Epithelial cell of prostate (primary cell): Measurements from ENCODE around the gene COL4A1.

ENCODE experiments used
- DNase-seq: peaks from one replicate; pipeline ENCODE4 v3.0.0-alpha.2; 2011; ENCODE audit warnings: low read depth, low spot score
- H3K27ac ChIP-seq: fragments of 450-650 bp; 2 replicates; pipeline ENCODE4 v1.5.1; 2017; ENCODE audit warnings: mild to moderate bottlenecking

Gene COL4A1

DNA sequence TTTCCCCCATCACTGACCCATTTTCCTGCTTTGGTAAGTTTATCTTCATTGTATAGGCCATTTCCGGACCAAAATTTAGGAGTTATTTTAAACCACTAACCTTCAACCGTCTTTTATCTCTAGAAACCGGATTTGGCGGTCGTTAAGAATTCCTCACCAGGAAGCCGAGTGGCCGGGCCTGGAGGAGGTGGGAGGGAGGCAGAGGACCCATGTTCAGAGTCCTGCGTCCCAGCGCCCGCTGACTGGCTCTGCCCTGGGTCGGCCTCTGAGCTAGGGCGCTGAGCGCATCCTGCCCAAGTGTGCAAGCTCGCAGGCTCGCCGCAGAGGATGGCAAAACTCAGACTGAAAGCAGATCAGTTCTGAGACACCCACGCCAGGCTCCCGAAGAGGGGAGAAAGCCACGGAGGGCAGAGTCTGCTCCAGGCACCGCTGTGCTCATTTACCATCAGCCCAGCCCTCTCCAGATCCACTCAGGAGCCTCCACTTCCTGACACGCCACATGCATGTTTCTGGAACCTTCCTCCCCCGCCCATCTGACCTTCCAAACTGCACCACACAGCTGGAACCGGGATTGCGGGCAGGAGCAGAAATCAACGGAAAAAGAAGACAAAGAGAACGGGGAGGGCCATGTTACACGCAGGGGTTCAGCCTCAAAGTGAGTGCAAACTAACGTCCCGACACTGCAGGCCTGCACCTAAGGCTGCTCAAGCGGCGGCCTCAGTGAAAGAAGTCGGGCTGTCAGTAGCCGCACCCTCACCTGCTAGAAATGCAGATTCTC, 8.3 kb downstream of the COL4A1 start:
- no peak for DNase-seq
- H3K27ac ChIP-seq: no peak overlapping the region

DNA sequence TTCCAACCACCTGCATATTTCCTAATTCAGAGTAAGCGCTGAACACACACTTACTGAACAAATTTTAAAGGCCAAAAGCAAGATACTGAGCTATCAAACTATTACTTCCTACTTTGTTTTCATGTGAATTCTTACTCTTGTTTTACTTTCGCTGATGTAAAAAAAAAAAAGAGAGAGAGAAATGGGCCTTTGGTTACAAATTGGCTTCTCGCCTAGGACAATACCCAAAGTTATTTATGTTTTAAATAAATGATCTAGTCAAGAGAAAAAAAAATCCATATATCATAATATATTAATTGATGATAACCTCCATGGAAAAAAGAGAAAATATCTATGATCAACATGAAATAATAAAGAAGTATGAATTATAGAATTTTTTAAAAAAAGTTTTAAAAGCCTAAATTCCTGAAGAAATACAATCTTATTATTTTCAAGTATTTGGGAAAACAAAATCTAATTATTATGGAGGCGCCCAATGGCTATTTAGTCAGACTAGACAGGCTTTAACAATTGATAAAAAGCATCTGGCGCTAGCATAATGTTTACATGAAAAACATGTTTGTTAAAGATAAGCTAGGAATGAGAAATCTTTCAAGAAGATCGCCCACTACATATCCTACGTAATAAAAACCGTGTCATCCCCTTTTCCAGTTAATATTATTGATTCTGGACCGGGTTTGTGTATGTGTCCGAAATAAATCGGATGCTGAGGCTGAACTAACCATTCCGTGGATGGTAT, 9.0 kb downstream of the COL4A1 start:
- DNase-seq: no peak
- no peak overlapping the region for H3K27ac ChIP-seq

DNA sequence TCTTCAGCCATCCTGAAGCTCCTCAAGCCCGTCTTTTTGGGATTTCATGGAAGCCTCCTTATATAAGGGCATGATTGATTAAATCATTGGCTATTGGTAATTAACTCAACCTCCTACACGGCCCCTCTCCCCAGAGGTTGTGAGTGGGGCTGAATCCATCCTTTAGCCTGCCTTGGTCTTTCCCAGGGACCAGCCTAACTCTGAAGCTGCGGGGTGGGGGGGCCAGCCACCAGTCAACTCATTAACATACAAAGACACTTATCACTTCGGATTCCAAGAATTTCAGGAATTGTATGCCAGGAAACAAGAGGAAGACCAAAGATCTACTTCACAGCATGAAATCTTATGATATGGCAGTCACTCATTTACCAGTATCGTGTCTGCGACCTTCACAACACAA, 9.9 kb downstream of the COL4A1 start:
- H3K27ac ChIP-seq: no peak overlapping the region
- no peak for DNase-seq

DNA sequence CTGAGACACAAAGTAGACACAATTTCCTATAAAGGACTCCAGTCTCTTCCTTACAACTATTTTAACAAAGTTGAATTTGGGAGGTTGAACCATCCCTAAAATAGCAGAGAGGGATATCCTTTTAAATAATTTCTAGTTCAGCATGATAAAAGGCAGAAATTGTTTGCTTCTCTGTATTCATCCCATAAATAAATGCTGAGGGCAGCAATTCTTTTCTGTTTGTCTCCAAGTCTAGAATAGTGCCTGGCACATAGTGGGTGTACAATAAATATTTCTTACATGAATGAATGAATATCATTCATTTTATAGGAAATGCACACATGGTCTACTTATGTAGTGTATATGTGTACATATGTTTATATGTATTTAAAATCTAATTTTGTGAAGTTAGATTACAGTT, 12.3 kb downstream of the COL4A1 start:
- DNase-seq: no peak

DNA sequence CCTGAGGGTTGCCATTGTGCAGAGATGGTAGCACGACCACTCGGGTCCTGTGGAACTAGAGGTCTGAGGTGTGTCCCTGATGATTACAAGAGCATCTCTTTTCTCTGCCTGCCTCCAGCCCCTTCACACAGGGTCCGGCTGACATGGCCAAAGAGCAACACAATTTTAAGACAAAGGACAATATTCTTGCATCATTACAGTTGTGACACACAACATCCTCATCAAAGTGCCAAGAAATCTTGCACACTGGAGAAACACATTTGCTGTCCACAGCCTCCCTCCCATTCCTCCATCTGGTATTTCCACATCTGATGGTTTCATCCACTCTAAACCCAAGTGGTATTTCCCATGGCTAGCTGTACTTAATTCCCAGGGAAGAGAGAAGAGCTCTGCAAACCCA, 12.8 kb downstream of the COL4A1 start:
- H3K27ac ChIP-seq: no peak overlapping the region
- DNase-seq: no peak

More for the DNA sequence above, 12.3 kb downstream of the COL4A1 start:
- no peak overlapping the region for H3K27ac ChIP-seq

DNA sequence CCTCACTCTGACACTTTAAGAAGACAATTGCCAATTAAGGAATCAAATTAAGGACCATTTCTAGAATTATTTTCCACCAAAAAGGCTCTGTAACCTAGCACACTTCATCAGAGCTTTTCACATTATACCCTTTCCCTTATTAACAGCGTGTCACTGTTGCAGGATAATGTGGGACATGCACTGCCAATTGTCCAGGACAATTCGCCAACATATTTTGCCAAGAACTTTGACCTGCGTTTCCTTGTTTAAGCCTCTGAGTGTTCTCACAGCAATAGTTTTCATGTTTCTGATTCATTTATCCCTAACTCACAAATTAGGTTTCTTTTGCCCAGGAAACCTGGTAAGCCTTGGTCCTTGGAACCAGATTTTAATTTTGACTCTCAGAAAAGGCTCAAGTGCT, 13.3 kb downstream of the COL4A1 start:
- no peak overlapping the region for H3K27ac ChIP-seq
- no peak for DNase-seq

DNA sequence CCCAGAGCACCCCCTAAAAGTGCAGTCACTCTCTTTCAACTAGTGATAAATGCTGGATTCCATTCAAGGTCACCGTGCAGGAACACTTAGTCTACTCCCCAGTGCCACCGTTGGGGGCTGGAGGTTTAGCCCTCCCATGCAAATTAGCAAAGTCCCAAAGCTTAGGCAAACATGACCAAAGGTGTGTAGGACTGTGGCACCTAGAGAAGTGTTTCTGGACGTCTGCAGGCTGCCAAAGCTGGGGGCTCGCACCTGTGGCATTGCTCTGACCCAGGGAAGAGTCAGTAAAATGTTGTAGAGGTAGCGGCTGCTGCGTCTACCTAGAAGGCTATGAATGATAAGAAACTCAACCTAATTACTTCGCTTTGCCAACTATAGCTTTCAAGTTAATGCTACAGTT, 13.9 kb downstream of the COL4A1 start:
- H3K27ac ChIP-seq: no peak overlapping the region
- DNase-seq: no peak

DNA sequence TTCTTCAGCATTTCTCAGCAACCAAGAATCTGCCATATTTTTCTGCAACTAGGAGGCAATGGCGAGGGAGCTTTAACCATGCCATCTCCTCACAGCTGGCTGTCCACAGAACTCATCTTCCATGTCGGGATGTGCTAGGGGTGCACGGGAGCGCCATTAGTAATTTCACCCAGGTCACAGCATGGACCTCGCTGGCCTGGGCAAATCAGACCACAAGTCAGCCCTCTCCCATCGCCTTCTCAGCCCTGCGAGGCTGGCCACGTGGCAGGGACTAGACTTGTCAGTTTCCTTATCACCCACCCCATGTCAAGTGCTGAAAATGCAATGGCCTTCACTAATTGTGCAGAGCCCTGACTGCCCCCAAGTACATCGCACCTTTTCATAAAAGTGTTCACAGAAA, 15.7 kb downstream of the COL4A1 start:
- no peak overlapping the region for H3K27ac ChIP-seq
- DNase-seq: no peak

DNA sequence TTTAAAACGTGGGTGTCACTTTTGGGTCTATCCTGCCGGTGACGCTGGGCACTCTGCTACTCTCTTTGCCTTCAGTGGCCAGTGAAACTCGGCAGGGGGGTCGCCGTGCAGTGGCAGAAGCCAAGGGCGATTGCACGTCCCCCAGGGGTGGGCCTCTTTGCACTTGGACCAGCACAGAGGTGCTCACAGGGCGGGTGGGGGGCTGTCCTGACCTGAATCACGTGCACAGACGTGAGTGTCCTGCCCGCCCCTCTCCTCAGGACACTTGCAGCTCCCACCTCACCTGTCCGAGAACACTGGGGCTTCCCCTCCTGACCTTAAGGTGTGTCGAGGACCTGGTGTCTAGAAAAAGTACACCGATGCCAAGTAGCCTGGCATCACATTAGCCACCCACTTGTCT, 16.1 kb downstream of the COL4A1 start:
- no peak for DNase-seq
- no peak overlapping the region for H3K27ac ChIP-seq

DNA sequence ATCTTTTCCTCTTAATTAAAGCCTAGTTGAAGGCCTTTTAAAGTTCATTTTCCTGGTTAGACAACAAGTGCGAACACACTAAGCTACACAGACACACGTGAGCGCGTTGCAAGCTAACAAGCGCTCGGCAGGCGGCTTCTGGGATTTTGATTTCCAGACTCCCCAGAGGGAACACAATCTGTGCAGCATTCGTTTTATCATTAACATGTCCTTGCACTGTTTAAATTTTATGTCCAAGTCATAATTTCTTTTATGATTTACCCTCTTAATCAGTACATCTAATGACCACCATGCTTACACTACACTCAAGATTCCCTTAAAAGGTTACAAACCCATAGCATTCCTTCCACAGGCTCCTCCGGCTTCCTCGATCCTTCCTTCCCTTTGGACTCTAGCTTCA, 16.8 kb downstream of the COL4A1 start:
- no peak overlapping the region for H3K27ac ChIP-seq
- no peak for DNase-seq

DNA sequence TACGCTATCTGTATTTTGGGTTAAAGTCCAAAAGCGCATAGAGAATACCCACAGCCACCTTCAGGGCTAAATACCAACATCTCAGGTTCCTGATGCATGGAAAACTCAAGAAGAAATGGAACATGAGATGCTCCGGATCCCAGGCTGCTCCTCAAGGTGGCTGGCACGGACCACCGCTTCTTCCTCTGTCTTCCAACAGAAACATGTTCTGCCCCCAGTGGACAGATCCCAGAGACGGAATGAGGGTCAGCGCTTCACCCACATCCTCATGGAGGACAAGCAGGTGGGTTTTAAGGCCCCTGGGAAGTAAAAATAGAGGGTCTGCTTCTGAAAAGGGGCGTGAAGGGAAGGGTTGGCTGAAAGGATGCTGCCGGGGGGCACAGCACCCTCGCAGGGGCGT, 17.3 kb downstream of the COL4A1 start:
- DNase-seq: no peak
- H3K27ac ChIP-seq: no peak overlapping the region

DNA sequence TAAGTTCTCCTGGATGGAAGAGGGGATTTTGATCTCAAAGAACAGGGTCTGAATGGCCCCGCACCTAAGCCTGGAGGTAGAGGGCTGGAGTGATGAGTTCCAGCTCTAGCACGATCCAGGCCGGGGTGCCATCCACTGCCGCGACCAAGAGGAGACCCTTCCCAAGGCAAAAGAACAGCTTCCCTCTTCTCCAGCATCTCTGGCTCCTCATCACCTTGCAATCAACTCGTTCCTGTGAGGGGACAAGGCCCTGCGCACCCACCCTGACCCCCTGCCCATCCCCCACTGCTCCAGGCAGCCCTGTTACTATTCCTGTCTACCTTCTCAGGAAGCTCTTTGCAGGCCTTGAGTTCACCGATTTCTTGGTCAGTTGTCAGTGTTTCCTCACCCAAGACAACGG, 17.8 kb downstream of the COL4A1 start:
- no peak for DNase-seq
- no peak overlapping the region for H3K27ac ChIP-seq

DNA sequence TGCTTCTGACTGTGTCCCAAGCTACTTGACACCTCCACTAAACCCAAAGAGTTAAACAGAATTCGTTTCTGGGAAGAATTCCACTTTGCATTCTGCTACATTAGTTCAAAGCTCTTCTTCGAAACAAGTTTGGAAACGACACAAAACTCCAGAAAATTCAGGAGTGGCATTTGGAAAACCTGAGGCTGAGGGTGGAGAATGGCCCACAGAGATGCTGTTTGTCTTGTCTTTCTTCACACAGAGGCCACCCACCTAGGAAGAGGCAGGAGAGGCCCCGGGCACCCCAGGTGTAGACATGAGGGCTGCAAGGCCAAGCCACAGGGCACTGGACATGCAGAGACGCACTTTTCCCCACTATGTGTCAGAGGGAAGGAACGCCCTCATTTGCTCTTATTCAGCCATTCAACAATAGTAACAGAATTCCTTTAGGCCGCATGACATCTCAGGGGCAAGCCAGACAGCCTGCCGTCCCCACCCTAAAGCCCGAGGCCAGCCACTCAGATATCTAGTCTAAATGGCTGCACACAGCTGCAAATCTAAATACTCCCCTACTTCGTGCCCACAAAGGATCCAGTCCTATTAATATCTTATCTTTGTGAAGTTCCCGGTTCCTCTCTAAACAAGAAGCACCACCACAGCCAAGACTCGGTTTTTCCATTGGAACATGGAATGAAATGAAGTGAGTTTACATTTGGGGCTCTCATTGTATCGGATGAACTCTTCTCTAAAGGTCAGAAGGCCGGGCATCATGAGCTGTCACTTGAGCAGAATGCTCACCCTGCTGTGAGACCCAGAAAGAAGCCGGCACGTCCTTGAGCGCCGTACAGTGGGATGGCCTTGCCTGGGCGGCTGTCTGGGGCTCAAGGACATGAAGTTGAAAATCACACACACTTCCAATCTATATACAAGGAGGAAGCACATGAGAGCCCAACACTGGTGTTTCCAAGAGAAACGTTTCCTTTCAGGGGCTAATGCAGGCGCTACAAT, 19.8 kb downstream of the COL4A1 start:
- DNase-seq: no peak
- no peak overlapping the region for H3K27ac ChIP-seq

DNA sequence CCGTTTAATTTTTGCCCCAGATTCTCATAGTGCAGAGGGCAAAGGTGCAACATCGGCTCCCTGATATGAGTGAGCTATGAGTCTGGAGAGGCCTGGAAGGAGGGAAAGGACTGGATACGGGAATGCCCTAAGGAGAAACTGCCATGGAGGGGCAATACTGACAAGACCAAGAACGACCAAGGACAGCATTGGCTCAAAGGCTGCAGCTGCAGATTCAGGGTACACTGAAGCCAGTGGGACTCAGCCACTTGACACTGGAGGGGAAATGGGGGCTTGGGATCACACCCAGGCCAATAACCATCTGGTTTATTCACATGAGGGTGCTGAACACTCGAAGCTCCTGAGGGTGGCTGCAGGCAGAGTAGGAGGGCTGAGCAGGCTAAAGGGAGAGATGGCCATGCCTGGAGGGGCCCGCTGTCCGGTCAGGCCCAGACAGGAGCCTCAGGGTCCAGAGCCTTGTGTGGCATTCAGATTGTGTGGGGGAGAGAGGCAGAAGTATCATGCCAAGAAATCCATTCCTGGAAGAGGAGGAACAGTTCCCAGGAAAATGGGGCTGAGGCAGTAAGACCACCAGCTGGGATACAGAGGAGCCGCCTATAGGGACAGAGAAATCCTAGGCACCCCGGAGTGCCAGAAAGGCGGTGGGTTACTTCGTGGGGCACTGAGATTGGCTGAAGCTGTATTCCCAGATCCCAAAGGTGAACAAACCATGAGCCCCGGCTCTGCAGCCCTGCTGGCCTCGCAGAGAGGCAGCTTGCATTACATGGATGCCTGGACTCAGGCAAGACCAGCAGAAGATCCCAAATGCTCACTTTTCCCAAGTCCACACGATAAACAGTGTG, 20.7 kb downstream of the COL4A1 start:
- H3K27ac ChIP-seq: no peak overlapping the region
- DNase-seq: no peak

DNA sequence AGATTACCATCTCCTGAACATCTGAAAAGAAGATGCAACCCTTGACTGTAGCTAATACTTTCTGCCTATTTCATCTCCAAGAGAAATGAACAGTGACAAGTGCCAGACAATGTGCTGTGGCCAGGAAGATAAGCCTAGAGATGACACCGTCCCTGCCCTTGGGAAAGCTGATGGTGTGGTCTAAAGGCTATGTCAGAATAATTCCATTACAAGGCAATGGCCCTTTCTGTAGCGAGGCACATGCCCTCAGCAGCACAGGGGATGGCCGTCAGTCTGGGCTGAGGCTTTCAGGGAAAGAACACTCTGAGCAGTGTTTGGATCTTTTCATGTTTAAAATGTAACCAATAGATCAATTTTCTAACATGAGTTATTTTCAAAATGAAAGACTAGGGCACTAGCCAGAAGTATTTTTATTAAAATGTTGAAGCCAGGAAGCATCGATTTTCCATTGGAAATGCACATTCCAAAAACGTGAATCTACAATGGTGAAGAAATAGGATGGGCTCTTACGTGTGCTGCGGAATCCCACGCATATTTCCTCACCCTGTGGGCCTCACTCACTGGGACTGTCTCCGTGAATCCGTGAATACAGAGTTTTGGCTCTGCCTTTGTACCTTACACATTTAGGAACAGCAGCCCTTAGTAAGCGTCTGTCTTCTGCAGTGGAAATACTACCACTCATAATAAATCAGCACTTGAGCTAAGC, 22.0 kb downstream of the COL4A1 start:
- no peak for DNase-seq
- H3K27ac ChIP-seq: no peak overlapping the region

DNA sequence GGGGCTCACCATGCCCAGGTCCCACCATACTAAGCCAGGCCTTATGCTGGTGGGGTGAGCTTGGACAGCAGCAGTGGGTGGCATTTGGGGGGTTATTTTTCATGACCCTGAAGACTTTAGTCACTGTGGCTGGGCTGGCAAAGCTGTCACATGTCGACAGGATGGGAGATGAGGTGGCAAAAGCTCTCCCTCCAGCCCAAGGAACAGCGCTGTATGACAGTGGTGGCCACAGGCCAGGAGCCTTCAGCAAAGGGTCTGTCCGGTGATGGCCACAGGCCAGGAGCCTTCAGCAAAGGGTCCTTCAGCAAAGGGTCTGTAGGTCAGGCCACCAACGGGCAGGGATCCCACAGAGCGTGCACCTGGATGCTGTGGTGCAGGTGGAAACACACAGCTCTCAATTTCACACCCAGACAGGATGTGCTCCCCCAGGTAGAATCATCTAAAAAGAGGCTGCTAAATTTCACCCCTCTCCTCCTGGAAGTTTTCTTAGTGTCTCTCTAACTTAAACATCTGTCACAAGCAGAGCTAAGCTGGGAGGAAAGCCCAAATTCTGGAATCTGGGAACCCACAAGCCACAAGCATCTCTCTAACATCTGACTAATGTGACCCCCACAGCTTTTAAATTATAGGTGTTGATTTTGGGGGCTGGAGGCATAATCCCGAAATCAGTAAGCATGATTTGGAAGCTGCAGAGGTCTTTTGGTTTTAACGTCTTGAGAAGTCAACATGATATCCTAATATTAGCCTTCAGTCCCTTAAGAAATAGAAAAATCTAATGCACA, 23.0 kb downstream of the COL4A1 start:
- DNase-seq: no peak
- no peak overlapping the region for H3K27ac ChIP-seq

DNA sequence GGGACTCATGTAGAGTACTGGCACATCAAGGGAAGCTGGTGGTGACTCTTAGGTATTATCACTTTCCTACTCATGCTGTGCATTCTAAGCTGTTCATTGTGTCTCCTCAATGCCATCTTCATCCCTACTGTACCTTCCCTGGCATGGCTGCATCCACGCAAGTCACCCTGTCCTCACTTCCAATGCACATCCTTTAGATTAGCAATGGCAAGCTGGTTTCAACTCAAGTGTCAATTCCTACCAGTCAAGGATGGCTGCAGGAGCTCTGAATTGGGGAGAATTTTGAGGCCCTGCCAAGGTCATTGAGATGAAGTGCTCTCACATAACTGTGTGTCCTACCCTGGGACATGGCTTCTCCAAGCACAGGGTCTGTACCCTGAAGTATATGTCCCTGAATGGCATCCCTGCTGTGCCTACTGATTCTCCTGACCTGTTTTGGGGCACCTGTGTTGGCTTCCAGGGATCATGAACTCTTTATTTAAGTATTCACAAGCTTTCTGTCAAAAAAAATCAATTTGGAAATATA, 24.6 kb downstream of the COL4A1 start:
- no peak overlapping the region for H3K27ac ChIP-seq
- DNase-seq: no peak

DNA sequence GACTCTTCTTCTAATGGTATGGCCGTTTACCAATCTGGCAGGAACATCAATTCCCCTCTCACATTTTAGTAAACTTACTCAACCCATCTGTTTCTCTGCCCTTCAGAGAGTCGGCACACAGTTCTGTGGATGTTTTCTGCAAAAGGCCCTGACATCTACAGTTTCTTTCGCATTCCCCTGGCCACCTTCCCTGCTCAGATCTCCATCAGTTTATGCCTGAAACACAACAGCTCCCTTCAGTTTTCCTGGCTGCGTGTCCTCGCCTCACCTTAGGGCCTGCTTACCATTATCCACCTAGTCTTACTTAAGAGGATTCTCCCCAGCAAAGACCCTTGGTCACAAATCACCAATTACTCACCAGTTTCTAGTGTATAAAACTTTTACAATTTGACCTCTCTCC, 25.2 kb downstream of the COL4A1 start:
- DNase-seq: no peak
- H3K27ac ChIP-seq: no peak overlapping the region
